22Rv1 (cell line): ENCODE measurements around the gene RIF1.

Experiments
- CTCF ChIP-seq: fragments of 450-650 bp; IDR thresholded peaks from 2 replicates; pipeline ENCODE4 v1.5.1; 2017; ENCODE audit warnings: mild to moderate bottlenecking
- ZFX ChIP-seq: fragments of 450-650 bp; IDR thresholded peaks from 2 replicates; pipeline ENCODE4 v1.6.1; 2017; ENCODE audit warnings: antibody characterized with exemption, borderline replicate concordance

DNA sequence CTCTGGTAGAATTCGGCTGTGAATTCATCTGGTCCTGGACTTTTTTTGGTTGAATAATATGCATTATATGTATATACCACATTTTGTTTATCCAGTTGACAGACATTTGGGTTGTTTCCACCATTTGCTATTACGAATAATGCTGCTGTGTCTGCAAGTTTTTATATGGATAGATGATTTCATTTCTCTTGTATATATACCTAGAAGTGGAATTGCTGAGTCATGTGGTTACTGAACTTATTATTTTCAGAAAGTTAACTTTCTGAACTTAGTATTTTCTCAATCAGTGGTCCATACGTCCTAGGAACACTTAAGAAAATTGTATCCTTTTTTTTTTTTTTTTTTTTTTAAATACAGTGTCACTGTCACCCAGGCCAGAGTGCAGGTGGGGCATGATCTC lies 63.3 kb downstream of the RIF1 start:
- TF ChIP-seq CTCF, result no peak
- no peak for TF ChIP-seq ZFX
